ENCODE measurements around the gene MCM6. TPM values are rescaled to one million over a fixed set of nuclear protein-coding genes. Genes with fewer than 3 reads are reported as not detected.
"Not testable (repeated sequence)": the region's sequence is repeated elsewhere in the genome, so short reads cannot be mapped to it uniquely, and the experiment has no call there.

Gene MCM6
- total and polyA plus RNA-seq, 3 experiments from 2014 or later: 14.8 to 178 (median 175) TPM

DNA sequence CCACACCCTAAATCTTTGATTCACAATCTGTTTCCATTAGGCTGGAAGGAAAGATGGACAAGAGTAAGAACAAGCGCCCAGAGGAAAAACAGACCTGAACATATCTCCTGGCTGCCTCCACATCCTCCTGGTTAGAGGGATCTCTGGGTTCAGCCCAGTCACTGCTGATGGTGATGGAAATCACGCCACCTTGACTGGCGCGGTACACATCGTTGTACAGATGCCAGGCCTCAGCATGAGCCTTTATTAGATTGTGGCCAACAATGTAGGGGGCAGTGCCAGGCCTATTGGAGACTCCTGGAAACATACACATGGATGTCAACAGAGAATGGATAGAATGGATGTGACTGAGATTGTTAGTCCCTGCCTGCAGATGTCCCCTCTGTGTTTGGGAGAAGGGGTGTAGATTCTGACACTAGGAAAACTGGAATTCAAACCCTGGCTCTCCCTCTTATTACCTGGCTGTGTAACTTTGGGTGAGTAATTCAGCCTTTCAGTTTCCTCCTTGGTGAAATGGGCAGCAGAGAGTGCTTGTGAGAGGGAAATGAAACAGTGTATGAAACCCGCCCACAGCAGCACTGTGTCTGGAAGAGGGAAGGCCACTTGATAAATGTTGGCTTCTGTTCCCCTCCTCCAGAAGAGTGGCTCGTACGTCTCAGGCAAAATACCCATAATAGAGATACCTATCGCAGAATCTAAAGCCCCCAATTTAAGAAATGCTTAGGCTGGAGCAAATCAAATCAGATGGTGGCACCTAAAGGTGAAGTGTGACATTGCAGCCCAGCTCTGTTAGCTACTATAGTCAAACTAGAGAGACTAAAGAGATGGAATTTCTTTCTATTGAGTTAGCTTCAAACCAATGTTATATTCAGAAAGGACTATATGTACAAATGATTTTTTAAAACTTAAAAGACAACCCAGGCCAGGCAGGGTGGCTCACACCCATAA lies 75.5 kb downstream of the MCM6 start:
- no peaks in the 10 kb centered on the region for H3K9me3 ChIP-seq (ENCODE audit: low read length)
- no peak overlapping the region for H3K27ac ChIP-seq (ENCODE audit: low read depth, low read length)
- Mint-ChIP-seq H3K4me3 (no peak overlapping the region), H3K4me1 (peaks cover 2 to 6% (median 5%) of the 10 kb centered on the region in 3 donors), H3K27ac (no peak overlapping the region), H3K9me3 (peaks cover 0 to 13% (median 12%) of the 10 kb centered on the region in 5 donors), H3K27me3 (peaks cover 0 to 2% of the 10 kb centered on the region in 2 donors), H3K36me3 (peaks cover 0 to 16% (median 0%) of the 10 kb centered on the region in 3 donors)
- CTCF ChIA-PET: no interaction called here
- peaks cover 7% of the 10 kb centered on the region for H3K4me1 ChIP-seq (ENCODE audit: insufficient read depth, low read length)
- no peak for DNase-seq
- H3K36me3 ChIP-seq (ENCODE audit: insufficient read depth, low read length): no peaks in the 10 kb centered on the region
- no peak overlapping the region for H3K4me3 ChIP-seq (ENCODE audit: low read length)
- no peaks in the 10 kb centered on the region for H3K27me3 ChIP-seq (ENCODE audit: insufficient read depth, low read length, poor library complexity, severe bottlenecking)
- POLR2A ChIA-PET: no interaction called here

DNA sequence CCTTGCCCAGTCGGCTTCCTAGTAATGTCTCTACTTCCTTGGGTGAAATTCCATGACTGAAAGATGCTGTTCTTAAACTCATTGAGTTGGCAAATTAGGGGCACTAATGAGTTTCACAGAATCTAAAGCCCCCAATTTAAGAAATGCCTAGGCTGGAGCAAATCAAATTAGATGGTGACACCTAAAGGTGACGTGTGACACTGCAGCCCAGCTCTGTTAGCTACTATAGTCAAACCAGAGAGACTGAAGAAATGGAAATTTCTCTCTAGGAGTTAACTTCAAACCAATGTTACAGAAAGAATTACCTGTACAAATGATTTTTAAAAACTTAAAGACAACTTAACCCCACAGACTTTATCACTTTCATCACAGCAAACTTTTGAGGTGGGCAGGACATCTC lies 76.5 kb downstream of the MCM6 start:
- H3K27ac ChIP-seq (ENCODE audit: low read depth, low read length): no peak overlapping the region
- H3K9me3 ChIP-seq (ENCODE audit: low read length): no peaks in the 10 kb centered on the region
- POLR2A ChIA-PET: no interaction called here
- peaks cover 2 to 7% (median 6%) of the 10 kb centered on the region in 3 donors for H3K4me1 Mint-ChIP-seq
- H3K9me3 Mint-ChIP-seq: peaks cover 0 to 13% (median 12%) of the 10 kb centered on the region in 5 donors
- no peak overlapping the region for H3K4me3 Mint-ChIP-seq
- no peak overlapping the region for H3K27ac Mint-ChIP-seq
- peaks cover 0 to 16% (median 0%) of the 10 kb centered on the region in 3 donors for H3K36me3 Mint-ChIP-seq
- CTCF ChIA-PET: no interaction called here
- H3K4me1 ChIP-seq (ENCODE audit: insufficient read depth, low read length): peaks cover 7% of the 10 kb centered on the region
- H3K36me3 ChIP-seq (ENCODE audit: insufficient read depth, low read length): no peaks in the 10 kb centered on the region
- H3K4me3 ChIP-seq (ENCODE audit: low read length): no peak overlapping the region
- peaks cover 0 to 2% of the 10 kb centered on the region in 2 donors for H3K27me3 Mint-ChIP-seq
- no peaks in the 10 kb centered on the region for H3K27me3 ChIP-seq (ENCODE audit: insufficient read depth, low read length, poor library complexity, severe bottlenecking)
- no peak for DNase-seq

DNA sequence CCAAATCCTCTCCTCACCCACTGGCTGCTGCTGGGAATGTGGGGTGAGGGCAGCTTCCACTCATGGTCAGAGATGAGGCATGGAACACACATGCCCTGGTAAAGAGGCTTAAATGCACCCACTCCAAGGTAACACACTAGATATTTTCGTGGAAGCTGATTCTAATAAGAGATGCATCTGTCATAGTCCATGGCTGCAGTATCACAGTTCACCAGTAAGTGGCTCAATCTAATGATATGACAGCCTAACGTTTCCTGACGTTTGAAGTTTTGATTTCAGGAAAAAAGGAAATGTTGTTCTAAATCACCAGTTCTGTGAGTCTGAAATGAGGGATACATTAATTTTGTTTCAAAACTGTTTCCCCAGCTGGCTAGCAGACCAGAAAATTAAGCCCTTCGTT lies 77.5 kb downstream of the MCM6 start:
- peaks cover 0 to 13% (median 12%) of the 10 kb centered on the region in 5 donors for H3K9me3 Mint-ChIP-seq

DNA sequence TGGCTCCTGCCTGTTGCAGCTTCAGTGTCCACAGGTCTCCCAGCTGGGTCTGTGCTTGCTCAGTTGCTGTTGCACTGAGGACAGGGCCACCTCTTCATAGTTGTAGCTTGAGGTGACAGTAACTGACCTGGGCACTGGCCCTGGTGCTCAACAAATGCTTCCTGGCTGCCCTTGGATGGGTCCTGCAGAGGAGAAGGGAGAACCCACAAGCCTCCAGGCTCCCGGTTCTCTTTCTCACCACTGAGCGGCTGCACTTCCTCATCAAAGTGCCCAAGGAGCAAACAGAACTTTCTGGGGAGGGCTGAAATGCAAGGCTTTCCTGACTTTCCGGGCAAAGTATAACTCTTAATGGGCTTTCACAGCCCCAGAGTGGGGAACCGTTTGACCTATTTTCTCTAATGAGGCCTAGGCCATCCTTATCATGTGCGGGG lies 78.0 kb downstream of the MCM6 start:
- Histone ChIP-seq H3K36me3 (ENCODE audit: insufficient read depth, low read length) (no peaks in the 10 kb centered on the region), H3K4me1 (ENCODE audit: insufficient read depth, low read length) (peaks cover 7% of the 10 kb centered on the region), H3K9me3 (ENCODE audit: low read length) (no peaks in the 10 kb centered on the region), H3K4me3 (ENCODE audit: low read length) (no peak overlapping the region), H3K27me3 (ENCODE audit: insufficient read depth, low read length, poor library complexity, severe bottlenecking) (no peaks in the 10 kb centered on the region), H3K27ac (ENCODE audit: low read depth, low read length) (no peak overlapping the region)
- Mint-ChIP-seq H3K36me3 (peaks cover 0 to 16% (median 0%) of the 10 kb centered on the region in 3 donors), H3K27ac (no peak overlapping the region), H3K4me3 (peak overlapping the region in 1 of 7 donors; percentile 56), H3K27me3 (peaks cover 0 to 2% of the 10 kb centered on the region in 2 donors), H3K9me3 (peaks cover 0 to 13% (median 12%) of the 10 kb centered on the region in 5 donors), H3K4me1 (peaks cover 4 to 10% (median 6%) of the 10 kb centered on the region in 3 donors)
- ChIA-PET CTCF (interaction anchor here (0.8 to 2.9 kb wide), 16 partner anchors 9 to 843 kb away, joined by 3 to 15 read pairs (median 5); partner anchors contain the start of gene MCM6), POLR2A (no interaction called here)
- no peak for DNase-seq

More for the DNA sequence above, 77.5 kb downstream of the MCM6 start:
- CTCF ChIA-PET: interaction anchor here (0.8 to 2.9 kb wide), 7 partner anchors 8 to 795 kb away, joined by 3 to 15 read pairs (median 5); no protein-coding TSS in a partner anchor
- no peaks in the 10 kb centered on the region for H3K36me3 ChIP-seq (ENCODE audit: insufficient read depth, low read length)
- H3K4me1 Mint-ChIP-seq: peaks cover 4 to 10% (median 6%) of the 10 kb centered on the region in 3 donors
- POLR2A ChIA-PET: no interaction called here
- H3K27ac ChIP-seq (ENCODE audit: low read depth, low read length): no peak overlapping the region
- no peaks in the 10 kb centered on the region for H3K9me3 ChIP-seq (ENCODE audit: low read length)
- H3K27me3 Mint-ChIP-seq: peaks cover 0 to 2% of the 10 kb centered on the region in 2 donors
- no peak overlapping the region for H3K4me3 ChIP-seq (ENCODE audit: low read length)
- H3K36me3 Mint-ChIP-seq: peaks cover 0 to 16% (median 0%) of the 10 kb centered on the region in 3 donors
- H3K4me1 ChIP-seq (ENCODE audit: insufficient read depth, low read length): peaks cover 7% of the 10 kb centered on the region
- no peak for DNase-seq
- H3K27ac Mint-ChIP-seq: no peak overlapping the region
- H3K27me3 ChIP-seq (ENCODE audit: insufficient read depth, low read length, poor library complexity, severe bottlenecking): no peaks in the 10 kb centered on the region
- H3K4me3 Mint-ChIP-seq: no peak overlapping the region

DNA sequence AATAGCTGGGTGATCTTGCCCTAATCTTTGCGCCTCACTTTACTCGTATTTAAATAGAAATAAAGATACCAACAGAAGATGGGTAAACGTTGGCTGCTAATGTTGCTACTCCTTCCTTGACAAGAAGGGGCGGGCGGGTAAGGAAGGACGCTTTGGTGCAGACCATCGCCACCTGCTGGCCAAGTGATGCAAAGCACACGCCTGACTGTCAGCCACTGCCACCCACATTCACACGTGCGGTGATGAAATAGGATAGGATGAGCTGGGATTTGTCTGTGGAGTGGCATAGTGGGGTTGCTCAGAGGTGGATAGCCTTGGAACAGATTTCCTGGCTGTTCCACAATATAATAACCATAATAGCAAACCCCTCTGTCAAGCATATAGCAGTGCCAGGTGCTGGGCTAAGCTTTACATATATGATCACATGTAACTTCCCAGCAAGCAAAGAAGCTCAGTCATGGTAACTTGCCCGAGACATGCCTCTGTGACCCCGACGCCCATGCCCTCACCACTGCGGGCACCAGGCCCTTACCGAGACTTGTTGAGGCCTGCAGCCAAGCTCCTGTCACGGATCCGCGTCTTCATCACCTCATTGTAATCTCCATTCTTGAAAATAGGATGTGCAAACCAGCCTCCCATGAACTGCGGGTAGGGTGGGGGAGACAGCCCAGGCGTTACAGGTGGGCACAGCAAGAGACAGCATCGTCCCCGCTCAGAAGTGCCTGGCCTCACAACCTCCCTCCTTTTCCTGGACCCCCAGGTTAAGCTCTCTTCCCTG lies 78.6 kb downstream of the MCM6 start:
- H3K27ac Mint-ChIP-seq: no peak overlapping the region
- no peak overlapping the region for H3K4me3 ChIP-seq (ENCODE audit: low read length)
- H3K4me3 Mint-ChIP-seq: peak overlapping the region in 1 of 7 donors; percentile 56
- no peak overlapping the region for H3K27ac ChIP-seq (ENCODE audit: low read depth, low read length)
- H3K36me3 Mint-ChIP-seq: peaks cover 0 to 16% (median 0%) of the 10 kb centered on the region in 3 donors
- peaks cover 4 to 12% (median 6%) of the 10 kb centered on the region in 3 donors for H3K4me1 Mint-ChIP-seq
- no peaks in the 10 kb centered on the region for H3K9me3 ChIP-seq (ENCODE audit: low read length)
- H3K27me3 ChIP-seq (ENCODE audit: insufficient read depth, low read length, poor library complexity, severe bottlenecking): no peaks in the 10 kb centered on the region
- H3K4me1 ChIP-seq (ENCODE audit: insufficient read depth, low read length): peaks cover 7% of the 10 kb centered on the region
- peaks cover 0 to 2% of the 10 kb centered on the region in 2 donors for H3K27me3 Mint-ChIP-seq
- H3K36me3 ChIP-seq (ENCODE audit: insufficient read depth, low read length): no peaks in the 10 kb centered on the region
- H3K9me3 Mint-ChIP-seq: peaks cover 0 to 13% (median 12%) of the 10 kb centered on the region in 5 donors
- DNase-seq: peak; percentile 53 to 78 (median 66)
- CTCF ChIA-PET: interaction anchor here (0.8 to 2.9 kb wide), 26 partner anchors 9 to 842 kb away, joined by 3 to 15 read pairs (median 4); partner anchors contain the start of gene MCM6
- POLR2A ChIA-PET: no interaction called here

DNA sequence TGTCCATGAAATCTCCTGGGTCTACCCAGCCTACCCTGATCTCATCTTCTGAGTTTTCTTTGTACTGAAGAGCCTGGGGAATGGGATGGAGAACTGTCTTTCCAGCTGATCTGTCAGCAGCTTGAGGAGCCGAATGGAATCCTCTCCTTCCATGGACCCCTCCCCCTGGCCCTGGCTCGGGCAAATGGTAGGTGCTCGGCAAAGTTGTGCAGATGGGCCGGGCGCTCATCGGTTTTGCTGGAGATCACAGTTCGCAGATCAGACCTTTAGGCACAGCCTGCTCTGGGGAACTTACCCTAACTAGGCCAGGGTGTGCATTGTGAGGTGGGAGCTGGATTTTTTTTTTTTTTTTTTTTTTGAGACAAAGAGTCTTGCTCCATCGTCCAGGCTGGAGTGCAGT lies 79.6 kb downstream of the MCM6 start:
- Mint-ChIP-seq H3K9me3 (peaks cover 0 to 12% (median 9%) of the 10 kb centered on the region in 5 donors), H3K4me1 (peaks cover 7 to 22% (median 15%) of the 10 kb centered on the region in 3 donors), H3K27ac (no peak overlapping the region), H3K27me3 (peaks cover 0 to 2% of the 10 kb centered on the region in 2 donors), H3K36me3 (peaks cover 0 to 16% (median 0%) of the 10 kb centered on the region in 3 donors), H3K4me3 (no peak overlapping the region)
- no peaks in the 10 kb centered on the region for H3K36me3 ChIP-seq (ENCODE audit: insufficient read depth, low read length)
- H3K27me3 ChIP-seq (ENCODE audit: insufficient read depth, low read length, poor library complexity, severe bottlenecking): no peaks in the 10 kb centered on the region
- H3K4me1 ChIP-seq (ENCODE audit: insufficient read depth, low read length): peaks cover 7% of the 10 kb centered on the region
- ChIA-PET POLR2A (no interaction called here), CTCF (interaction anchor here (0.8 to 2.9 kb wide), 16 partner anchors 9 to 841 kb away, joined by 3 to 15 read pairs (median 5); partner anchors contain the start of gene MCM6)
- no peaks in the 10 kb centered on the region for H3K9me3 ChIP-seq (ENCODE audit: low read length)
- no peak for DNase-seq
- H3K27ac ChIP-seq (ENCODE audit: low read depth, low read length): no peak overlapping the region
- no peak overlapping the region for H3K4me3 ChIP-seq (ENCODE audit: low read length)

DNA sequence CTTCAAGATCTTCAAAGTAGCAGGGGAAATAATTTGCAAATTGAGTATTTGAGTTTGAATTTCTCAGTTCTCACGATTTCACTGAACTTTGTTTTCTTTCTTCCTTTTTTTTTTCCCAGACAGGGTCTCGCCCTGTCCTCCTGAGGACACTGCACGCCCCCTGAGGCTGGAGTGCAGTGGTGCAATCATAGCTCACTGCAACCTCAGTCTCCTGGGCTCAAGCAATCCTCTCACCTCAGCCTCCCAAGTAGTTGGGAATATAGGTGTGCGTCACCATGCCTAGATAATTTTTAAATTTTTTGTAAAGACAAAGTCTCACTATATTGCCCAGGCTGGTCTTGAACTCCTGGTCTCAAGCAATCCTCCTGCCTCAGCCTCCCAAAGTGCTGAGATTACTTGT lies 80.6 kb downstream of the MCM6 start:
- H3K9me3 ChIP-seq (ENCODE audit: low read length); H3K27me3 Mint-ChIP-seq; H3K36me3 ChIP-seq (ENCODE audit: insufficient read depth, low read length); H3K4me1 ChIP-seq (ENCODE audit: insufficient read depth, low read length); H3K27ac ChIP-seq (ENCODE audit: low read depth, low read length); H3K36me3 Mint-ChIP-seq; H3K4me3 Mint-ChIP-seq; H3K27ac Mint-ChIP-seq; H3K4me3 ChIP-seq (ENCODE audit: low read length); DNase-seq; H3K27me3 ChIP-seq (ENCODE audit: insufficient read depth, low read length, poor library complexity, severe bottlenecking); H3K9me3 Mint-ChIP-seq: not testable (repeated sequence)
- ChIA-PET POLR2A (interaction anchor here (0.7 kb wide), 1 partner anchor 63 kb away, joined by 5 read pairs; no protein-coding TSS in a partner anchor), CTCF (interaction anchor here (1.2 to 1.4 kb wide), 2 partner anchors 11 to 37 kb away, joined by 3 read pairs; no protein-coding TSS in a partner anchor)
- H3K4me1 Mint-ChIP-seq: peaks cover 7 to 22% (median 15%) of the 10 kb centered on the region in 3 donors
